HG02588 (cell line): Measurements from ENCODE around the gene PGAM5.
A peak's percentile ranks its signal among the peaks of the same experiment; 100 is the strongest.
"Not testable (repeated sequence)": the region's sequence is repeated elsewhere in the genome, so short reads cannot be mapped to it uniquely, and the experiment has no call there.

Experiments used
- ATAC-seq: cut with Tn5 transposase; IDR thresholded peaks from one replicate; pipeline ENCODE4 v1.9.1; 2021; ENCODE audit warnings: mild to moderate bottlenecking, moderate library complexity; ENCODE audit not compliant: unreplicated experiment

PGAM5 gene

GRCh38 chr12:132687211-132688164 lies 23.2 kb upstream of the PGAM5 start, which contains the start of the genes POLE and PXMP2:
POLE (minus strand) TSS chr12:132687342; CDS start chr12:132687315, 27 bp downstream.
PXMP2 (plus strand) TSS chr12:132687587; CDS start chr12:132687671, 84 bp downstream.
- peak; percentile 88 for ATAC-seq

DNA sequence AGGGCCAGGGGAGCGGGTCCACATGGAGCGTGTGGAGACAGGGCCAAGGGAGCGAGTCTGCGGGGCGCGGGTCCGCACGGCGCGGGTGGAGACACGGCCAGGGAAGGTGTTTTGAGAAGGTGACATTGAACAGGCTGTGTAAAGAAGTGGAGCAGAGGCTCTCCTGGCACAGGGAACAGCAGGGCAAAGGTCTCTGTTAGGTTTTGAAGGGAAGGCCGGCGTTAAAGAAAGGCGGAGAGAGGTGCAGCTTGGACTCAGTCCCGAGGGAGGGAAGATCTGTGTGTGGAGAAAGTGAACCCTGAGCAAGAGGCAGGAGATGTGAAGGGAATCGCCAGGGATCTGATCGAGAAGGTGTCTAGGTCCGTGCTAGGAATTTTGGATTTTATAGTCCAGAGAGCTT lies 21.4 kb upstream of the PGAM5 start:
- ATAC-seq = no peak

DNA sequence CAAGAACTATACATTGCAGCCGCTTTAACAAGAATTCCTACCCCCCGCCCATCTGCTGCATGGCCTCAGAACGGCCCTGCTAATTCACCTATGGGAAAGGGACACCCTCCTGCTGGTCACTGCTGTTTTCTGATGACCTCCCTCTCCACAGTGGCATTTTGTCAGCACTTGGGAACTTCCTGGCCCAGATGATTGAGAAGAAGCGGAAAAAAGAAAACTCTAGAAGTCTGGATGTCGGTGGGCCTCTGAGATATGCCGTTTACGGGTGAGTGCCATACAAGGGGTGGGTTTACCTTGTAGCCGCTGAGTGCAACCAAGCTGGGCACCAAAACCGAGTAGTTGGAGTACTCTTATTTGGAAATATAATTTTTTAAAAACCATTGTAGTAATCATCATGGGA lies 20.5 kb upstream of the PGAM5 start:
- no peak for ATAC-seq

- not testable (repeated sequence) for ATAC-seq
Measured at GRCh38 chr12:132692030-132692429, 18.6 kb upstream of the PGAM5 start.

GRCh38 chr12:132694888-132695287 lies 15.8 kb upstream of the PGAM5 start:
- not testable (repeated sequence) for ATAC-seq

GRCh38 chr12:132695431-132695830 lies 15.2 kb upstream of the PGAM5 start:
- ATAC-seq = no peak

DNA sequence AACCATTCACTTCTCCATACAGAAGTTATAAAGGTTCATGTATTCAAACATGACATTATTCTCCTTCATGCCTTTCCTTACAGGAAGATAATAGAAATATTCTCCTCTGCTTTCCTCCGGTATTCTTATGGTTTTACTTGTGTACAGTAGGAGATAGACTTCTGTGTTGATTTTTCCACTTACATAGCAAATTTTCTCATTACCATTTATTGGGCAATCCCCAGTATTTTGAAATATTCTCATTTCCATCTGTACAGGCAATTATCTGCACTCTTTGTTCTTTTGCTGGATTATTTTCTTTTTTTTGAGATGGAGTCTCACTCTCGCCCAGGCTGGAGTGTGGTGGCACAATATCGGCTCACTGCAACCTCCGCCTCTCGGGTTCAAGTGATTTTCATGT lies 12.3 kb upstream of the PGAM5 start:
- no peak for ATAC-seq

DNA sequence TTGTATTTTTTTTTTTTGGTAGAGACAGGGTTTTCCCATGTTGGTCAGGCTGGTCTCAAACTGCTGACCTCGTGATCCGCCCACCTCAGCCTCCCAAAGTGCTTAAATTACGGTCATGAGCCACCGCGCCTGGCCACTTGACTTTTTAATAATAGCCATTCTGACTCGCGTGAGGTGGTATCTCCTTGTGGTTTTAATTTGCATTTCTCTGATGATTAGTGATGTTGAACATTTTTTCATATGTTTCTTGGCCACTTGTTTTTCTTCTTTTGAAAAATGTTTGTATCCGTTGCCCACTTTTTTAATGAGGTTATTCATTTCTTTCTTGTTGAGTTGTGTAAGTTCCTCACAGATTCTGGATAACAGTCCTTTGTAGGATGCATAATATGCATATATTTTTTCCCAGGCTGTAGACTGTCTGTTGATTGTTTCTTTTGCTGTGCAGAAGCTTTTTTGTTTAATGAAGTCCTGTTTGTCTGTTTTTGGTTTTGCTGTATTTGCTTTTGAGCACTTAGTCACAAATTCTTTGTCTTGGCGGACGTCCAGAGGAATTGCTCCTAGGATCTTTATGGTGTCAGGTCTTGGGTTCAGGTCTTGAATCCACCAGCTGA lies 10.3 kb upstream of the PGAM5 start:
- ATAC-seq = no peak

- ATAC-seq = no peak
Measured at GRCh38 chr12:132702640-132703039, 8.0 kb upstream of the PGAM5 start.

GRCh38 chr12:132703641-132704040 lies 7.0 kb upstream of the PGAM5 start:
- no peak for ATAC-seq

DNA sequence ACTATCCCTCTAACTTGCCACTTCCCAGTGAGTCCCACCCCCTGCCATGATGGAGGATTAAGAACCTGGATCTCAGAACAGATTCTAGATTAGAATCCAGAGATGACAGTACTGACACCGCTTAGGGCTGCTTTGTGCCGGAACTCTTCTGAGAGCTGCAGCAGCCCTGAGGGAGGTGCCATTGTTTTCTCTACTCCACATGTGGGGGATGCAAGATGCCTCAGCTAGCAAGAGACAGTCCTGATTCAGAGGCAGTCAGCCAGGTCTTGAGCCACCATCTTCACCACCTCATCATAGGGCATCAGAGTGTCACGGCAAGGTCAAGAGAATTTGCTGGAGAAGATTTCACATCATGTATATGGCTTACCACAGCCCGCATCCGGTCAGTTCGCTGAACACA lies 3.4 kb upstream of the PGAM5 start:
- ATAC-seq = no peak

GRCh38 chr12:132708150-132708549 lies 2.5 kb upstream of the PGAM5 start:
- no peak for ATAC-seq

- peak; percentile 19 for ATAC-seq
Measured at GRCh38 chr12:132710043-132710404, 618 bp upstream of the PGAM5 start.

- ATAC-seq = peak; percentile 21
Measured at GRCh38 chr12:132711080-132711843, 620 bp downstream of the PGAM5 start.

DNA sequence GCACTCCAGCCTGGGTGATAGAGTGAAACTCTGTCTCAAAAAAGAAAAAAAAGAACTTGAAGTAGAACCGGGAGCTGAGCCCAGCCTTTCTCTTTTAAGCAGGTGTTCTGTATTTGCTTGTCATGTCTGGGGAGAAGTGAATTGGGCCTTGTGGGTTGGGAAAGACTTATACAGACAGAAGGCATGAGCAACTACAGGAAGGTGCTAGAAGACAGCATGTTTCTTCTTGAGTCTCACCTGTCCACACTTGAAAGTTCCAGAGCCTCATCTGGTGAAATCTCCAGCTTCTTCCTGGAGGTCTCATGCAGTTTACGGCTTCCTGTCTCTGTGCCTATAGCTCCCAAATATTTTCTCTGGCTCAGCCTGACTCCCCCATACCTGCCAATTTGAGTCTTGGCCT lies 2.5 kb downstream of the PGAM5 start:
- no peak for ATAC-seq

DNA sequence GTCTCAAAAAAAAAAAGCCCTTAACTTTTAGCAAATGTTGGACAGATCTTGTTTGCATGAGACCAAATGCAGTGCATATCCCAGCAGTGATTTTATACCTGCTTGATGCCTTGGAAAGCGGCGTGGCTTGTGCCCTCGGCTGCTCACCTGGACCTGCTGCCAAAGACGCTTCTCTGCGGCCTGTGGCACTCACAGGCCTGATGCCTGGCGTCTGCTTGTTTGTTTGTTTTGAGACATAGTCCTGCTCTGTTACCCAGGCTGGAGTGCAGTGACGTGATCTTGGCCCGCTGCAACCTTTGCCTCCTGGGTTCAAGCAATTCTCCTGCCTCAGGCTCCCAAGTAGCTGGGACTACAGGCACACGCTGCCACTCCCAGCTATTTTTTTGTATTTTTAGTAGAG lies 5.2 kb downstream of the PGAM5 start:
- no peak for ATAC-seq

DNA sequence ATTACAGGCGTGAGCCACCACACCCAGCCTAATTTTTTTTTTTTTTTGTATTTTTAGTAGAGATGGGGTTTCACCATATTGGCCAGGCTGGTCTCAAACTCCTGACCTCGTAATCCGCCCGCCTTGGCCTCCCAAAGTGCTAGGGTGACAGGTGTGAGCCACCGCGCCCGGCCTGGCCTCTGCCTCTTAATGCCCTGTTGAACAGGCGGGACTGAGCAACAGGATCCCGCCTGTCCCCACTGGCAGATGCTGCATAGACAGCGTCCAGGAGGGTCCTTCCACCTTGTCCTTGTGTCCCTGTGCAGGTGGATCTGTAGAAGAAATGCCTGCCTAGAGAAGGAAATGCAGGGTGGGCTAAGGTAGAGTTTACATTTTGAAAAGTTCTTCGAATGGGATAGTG lies 5.7 kb downstream of the PGAM5 start:
- no peak for ATAC-seq

GRCh38 chr12:132717011-132717410 lies 6.4 kb downstream of the PGAM5 start:
- ATAC-seq = no peak

DNA sequence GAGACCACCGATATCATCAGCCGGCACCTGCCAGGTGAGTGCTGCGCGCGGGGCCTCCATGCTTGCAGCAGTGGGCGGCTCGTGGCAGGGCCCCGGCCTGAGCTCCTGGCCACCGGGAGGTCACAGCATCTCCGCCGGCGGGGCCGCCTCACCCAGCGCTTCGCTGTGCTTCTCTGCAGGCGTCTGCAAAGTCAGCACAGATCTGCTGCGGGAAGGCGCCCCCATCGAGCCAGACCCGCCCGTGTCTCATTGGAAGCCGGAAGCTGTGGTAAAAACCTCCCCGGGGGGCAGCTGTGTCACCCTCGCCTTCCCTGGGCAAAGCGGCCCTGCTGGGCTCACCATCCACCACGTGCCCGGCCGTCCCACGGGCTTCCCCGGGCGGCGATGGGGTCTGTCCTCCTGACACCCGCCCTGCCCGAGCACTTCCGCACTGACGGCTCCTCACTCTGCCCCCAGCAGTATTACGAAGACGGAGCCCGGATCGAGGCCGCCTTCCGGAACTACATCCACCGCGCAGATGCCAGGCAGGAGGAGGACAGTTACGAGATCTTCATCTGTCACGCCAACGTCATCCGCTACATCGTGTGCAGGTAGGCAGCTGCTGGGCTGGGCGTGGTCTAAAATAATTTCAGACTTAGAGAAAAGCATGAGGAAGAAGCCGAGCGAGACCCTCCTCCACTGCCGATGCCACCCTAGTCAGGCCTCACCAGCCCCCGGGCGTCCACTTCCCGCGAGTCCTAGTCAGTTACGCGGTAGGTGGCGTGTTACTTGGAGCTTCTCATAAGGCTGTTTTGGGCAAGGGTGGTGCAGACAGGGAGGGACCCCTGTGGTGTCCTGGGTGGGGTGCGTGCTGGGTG lies 7.1 kb downstream of the PGAM5 start:
- no peak for ATAC-seq

- no peak for ATAC-seq
Measured at GRCh38 chr12:132718644-132719043, 8.0 kb downstream of the PGAM5 start.
